ENCODE measurements around the gene DIS3L2.

Gene DIS3L2

GRCh38 chr2:231992888-231993287 is 31.4 kb downstream of the DIS3L2 start:
- Histone ChIP-seq H3F3A (ENCODE audit: low read depth) (no peaks in the 10 kb centered on the region; the same call in 1 of the 2 replicates), H3K27me3 (ENCODE audit: insufficient read depth, low read length, poor library complexity, severe bottlenecking) (no peaks in the 10 kb centered on the region), H3K4me1 (ENCODE audit: insufficient read depth, low read length, poor library complexity, severe bottlenecking) (peaks cover 22% of the 10 kb centered on the region), H3K79me2 (ENCODE audit: insufficient read depth, low read length) (peaks cover 56% of the 10 kb centered on the region; the same call in 1 of the 2 replicates), H4K20me1 (ENCODE audit: insufficient read depth, low read length, poor library complexity, severe bottlenecking) (no peaks in the 10 kb centered on the region), H2AFZ (ENCODE audit: low read length) (no peak overlapping the region), H3K4me2 (ENCODE audit: low read depth, low read length, poor library complexity, severe bottlenecking) (no peak overlapping the region), H3K9me2 (replicated peaks; ENCODE audit: low read depth, low read length) (no peaks in the 10 kb centered on the region), H3K4me3 (ENCODE audit: low read length, poor library complexity, severe bottlenecking) (no peak overlapping the region), H3K36me3 (ENCODE audit: insufficient read depth, low read length) (no peaks in the 10 kb centered on the region), H3K9me3 (ENCODE audit: insufficient read depth, low read depth, low read length) (no peaks in the 10 kb centered on the region), H3K9ac (ENCODE audit: low read depth, low read length, poor library complexity, severe bottlenecking) (no peak overlapping the region)
- no peak for TF ChIP-seq EZH2phosphoT487 (IDR thresholded peaks at IDR 0.05; ENCODE audit: borderline replicate concordance)
- no peak for TF ChIP-seq CTCF (conservative IDR thresholded peaks at IDR 0.05; ENCODE audit: low read length)

GRCh38 chr2:231996797-231997540 is 35.5 kb downstream of the DIS3L2 start:
- Histone ChIP-seq H3K9me3 (ENCODE audit: insufficient read depth, low read depth, low read length) (no peaks in the 10 kb centered on the region), H3F3A (ENCODE audit: low read depth) (no peaks in the 10 kb centered on the region; the same call in 1 of the 2 replicates), H3K36me3 (ENCODE audit: insufficient read depth, low read length) (no peaks in the 10 kb centered on the region), H3K9ac (ENCODE audit: low read depth, low read length, poor library complexity, severe bottlenecking) (no peak overlapping the region), H3K27me3 (ENCODE audit: insufficient read depth, low read length, poor library complexity, severe bottlenecking) (no peaks in the 10 kb centered on the region), H3K4me1 (ENCODE audit: insufficient read depth, low read length, poor library complexity, severe bottlenecking) (peaks cover 22% of the 10 kb centered on the region), H3K9me2 (replicated peaks; ENCODE audit: low read depth, low read length) (no peaks in the 10 kb centered on the region), H3K4me3 (ENCODE audit: low read length, poor library complexity, severe bottlenecking) (no peak overlapping the region), H3K4me2 (ENCODE audit: low read depth, low read length, poor library complexity, severe bottlenecking) (no peak overlapping the region), H3K79me2 (ENCODE audit: insufficient read depth, low read length) (peaks cover 43% of the 10 kb centered on the region), H4K20me1 (ENCODE audit: insufficient read depth, low read length, poor library complexity, severe bottlenecking) (no peaks in the 10 kb centered on the region), H2AFZ (ENCODE audit: low read length) (no peak overlapping the region)
- TF ChIP-seq EZH2phosphoT487 (IDR thresholded peaks at IDR 0.05; ENCODE audit: borderline replicate concordance) = no peak
- no peak for TF ChIP-seq CTCF (conservative IDR thresholded peaks at IDR 0.05; ENCODE audit: low read length)

- Histone ChIP-seq H3K9me2 (replicated peaks; ENCODE audit: low read depth, low read length) (no peaks in the 10 kb centered on the region), H3K4me1 (ENCODE audit: insufficient read depth, low read length, poor library complexity, severe bottlenecking) (peaks cover 25% of the 10 kb centered on the region), H3F3A (ENCODE audit: low read depth) (no peaks in the 10 kb centered on the region; the same call in 1 of the 2 replicates), H3K27me3 (ENCODE audit: insufficient read depth, low read length, poor library complexity, severe bottlenecking) (no peaks in the 10 kb centered on the region), H3K9me3 (ENCODE audit: insufficient read depth, low read depth, low read length) (no peaks in the 10 kb centered on the region), H3K9ac (ENCODE audit: low read depth, low read length, poor library complexity, severe bottlenecking) (no peak overlapping the region), H3K79me2 (ENCODE audit: insufficient read depth, low read length) (peaks cover 49% of the 10 kb centered on the region), H3K4me2 (ENCODE audit: low read depth, low read length, poor library complexity, severe bottlenecking) (no peak overlapping the region), H4K20me1 (ENCODE audit: insufficient read depth, low read length, poor library complexity, severe bottlenecking) (no peaks in the 10 kb centered on the region), H3K4me3 (ENCODE audit: low read length, poor library complexity, severe bottlenecking) (no peak overlapping the region), H2AFZ (ENCODE audit: low read length) (no peak overlapping the region), H3K36me3 (ENCODE audit: insufficient read depth, low read length) (no peaks in the 10 kb centered on the region)
- TF ChIP-seq EZH2phosphoT487 (IDR thresholded peaks at IDR 0.05; ENCODE audit: borderline replicate concordance) = no peak
- no peak for TF ChIP-seq CTCF (conservative IDR thresholded peaks at IDR 0.05; ENCODE audit: low read length)
Measured at GRCh38 chr2:231998046-231998445, 36.5 kb downstream of the DIS3L2 start.
